Right cardiac atrium (tissue), 5 donors: ENCODE measurements around the gene GJD4. TPM values are rescaled to one million over a fixed set of nuclear protein-coding genes. Genes with fewer than 3 reads are reported as not detected.

Experiments
- polyA plus RNA-seq: library from polyadenylated mRNA; stranded (reverse); fragments of 200-250 nt; gene quantifications from one replicate; pipeline ENCODE4 v1.2.3, GENCODE V29; 2013
- total RNA-seq, 4 donors: library from RNA; stranded (reverse); fragmentation: NEBNext Ultra II Directional; extraction: Animal tissue kit (Norgen Biotek cat#: 25700); gene quantifications; one replicate each; pipeline ENCODE4 v1.2.1, GENCODE V29; 2021
- donor health status: healthy with polysubstance abuse.
- donor health status: DM: no; HTN: yes; CAD: no.
- donor health status: DM: no; HTN: no; CAD: no.
- donor health status: DM: no; HTN: yes; CAD: no; lungs with severe emphysema.
- donor health status: DM: yes; HTN: yes; CAD: no.

Gene GJD4
- total and polyA plus RNA-seq, 5 donors: not detected

Other genes with a start within 250 kb of the GJD4 start
- gene FZD8, start 37.0 kb downstream of the GJD4 start, total RNA-seq: 10 to 100 TPM; 13.2 to 21.6 (median 17.4) TPM
- 5.7 TPM for gene FZD8, start 37.0 kb downstream of the GJD4 start, polyA plus RNA-seq